LoVo (cell line): ENCODE measurements around the gene KIF9.
A peak's percentile ranks its signal among the peaks of the same experiment; 100 is the strongest.
"Not testable (repeated sequence)": the region's sequence is repeated elsewhere in the genome, so short reads cannot be mapped to it uniquely, and the experiment has no call there.

Experiments used
- DNase-seq: peaks from one replicate; pipeline ENCODE4 v3.0.0-alpha.2; 2016; ENCODE audit warnings: low spot score

Gene KIF9

GRCh38 chr3:47251085-47251484 lies 31.5 kb downstream of the KIF9 start:
- not testable (repeated sequence) for DNase-seq

GRCh38 chr3:47250309-47251060 lies 32.1 kb downstream of the KIF9 start:
- DNase-seq: peak; percentile 10

GRCh38 chr3:47247131-47248064 lies 35.2 kb downstream of the KIF9 start:
- DNase-seq: no peak

- no peak for DNase-seq
Measured at GRCh38 chr3:47245271-47245670, 37.3 kb downstream of the KIF9 start.

- DNase-seq: no peak
Measured at GRCh38 chr3:47244531-47245100, 38.0 kb downstream of the KIF9 start.

GRCh38 chr3:47243419-47244147 lies 39.0 kb downstream of the KIF9 start:
- DNase-seq: no peak

- no peak for DNase-seq
Measured at GRCh38 chr3:47239929-47240328, 42.7 kb downstream of the KIF9 start.

- DNase-seq: no peak
Measured at GRCh38 chr3:47238017-47238416, 44.6 kb downstream of the KIF9 start.

GRCh38 chr3:47228088-47228487 lies 54.5 kb downstream of the KIF9 start:
- no peak for DNase-seq

GRCh38 chr3:47227678-47228077 lies 54.9 kb downstream of the KIF9 start:
- DNase-seq: no peak

GRCh38 chr3:47225310-47225906 lies 57.2 kb downstream of the KIF9 start:
- DNase-seq: no peak

- no peak for DNase-seq
Measured at GRCh38 chr3:47223755-47224154, 58.8 kb downstream of the KIF9 start.

- DNase-seq: no peak
Measured at GRCh38 chr3:47221798-47222197, 60.8 kb downstream of the KIF9 start.

- DNase-seq: no peak
Measured at GRCh38 chr3:47210863-47211405, 71.7 kb downstream of the KIF9 start.

GRCh38 chr3:47206022-47206421 lies 76.6 kb downstream of the KIF9 start:
- DNase-seq: not testable (repeated sequence)

GRCh38 chr3:47204875-47205274 lies 77.7 kb downstream of the KIF9 start:
- no peak for DNase-seq

GRCh38 chr3:47202542-47202941 lies 80.1 kb downstream of the KIF9 start:
- DNase-seq: no peak

- DNase-seq: no peak
Measured at GRCh38 chr3:47197287-47197686, 85.3 kb downstream of the KIF9 start.

GRCh38 chr3:47194994-47195393 lies 87.6 kb downstream of the KIF9 start:
- no peak for DNase-seq

- no peak for DNase-seq
Measured at GRCh38 chr3:47193871-47194859, 88.4 kb downstream of the KIF9 start.
